OCI-LY3 (cell line): ENCODE data around the gene BMP7.

Experiments used
- H2AFZ ChIP-seq: fragments of 200-600, 300-600 bp; shearing (Covaris generic); 2 replicates; pipeline ENCODE4 v1.6.0; 2014; ENCODE audit warnings: antibody characterized with exemption, low read depth, low read length
- H3K27ac ChIP-seq: fragments of 200-600, 300-600 bp; sonication (generic); 2 replicates; pipeline ENCODE4 v1.5.1; 2014; ENCODE audit warnings: mild to moderate bottlenecking, low read length, moderate library complexity, mixed read lengths
- H3K27me3 ChIP-seq: fragments of 200-600, 300-600 bp; sonication (generic); 2 replicates; pipeline ENCODE4 v1.6.1; 2014; ENCODE audit warnings: low read depth, low read length, mixed read lengths
- H3K36me3 ChIP-seq: fragments of 200-600, 300-600 bp; sonication (generic); replicated peaks from 2 replicates; pipeline ENCODE3; 2014; ENCODE audit warnings: low read depth, low read length, mixed read lengths
- H3K4me1 ChIP-seq: fragments of 300-600, 200-600 bp; sonication (generic); 2 replicates; pipeline ENCODE4 v1.6.1; 2014; ENCODE audit warnings: low read length, mixed read lengths
- H3K4me2 ChIP-seq: fragments of 200-600, 300-600 bp; sonication (generic); 2 replicates; pipeline ENCODE4 v1.6.1; 2014; ENCODE audit warnings: low read length, mixed read lengths
- H3K4me3 ChIP-seq: fragments of 300-600, 200-600 bp; sonication (generic); 2 replicates; pipeline ENCODE4 v1.5.1; 2014; ENCODE audit warnings: antibody characterized with exemption, mild to moderate bottlenecking, low read length, moderate library complexity
- H3K79me2 ChIP-seq: fragments of 300-600, 200-600 bp; shearing (Covaris generic); 2 replicates; pipeline ENCODE4 v1.6.1; 2014; ENCODE audit warnings: mild to moderate bottlenecking, low read length, mixed read lengths
- H3K9ac ChIP-seq: fragments of 300-600, 200-600 bp; shearing (Covaris generic); 2 replicates; pipeline ENCODE4 v1.6.0; 2014; ENCODE audit warnings: mild to moderate bottlenecking, low read length, moderate library complexity
- H3K9me3 ChIP-seq: fragments of 200-600, 300-600 bp; shearing (Covaris generic); 2 replicates; pipeline ENCODE4 v1.6.1; 2014; ENCODE audit warnings: low read length, mixed read lengths; ENCODE audit not compliant: insufficient read depth
- H4K20me1 ChIP-seq: fragments of 200-600, 300-600 bp; sonication (generic); 2 replicates; pipeline ENCODE4 v1.6.1; 2016; ENCODE audit warnings: low read length, mixed read lengths; ENCODE audit not compliant: insufficient read depth
- CTCF ChIP-seq: fragments of 200-600, 300-600 bp; sonication (generic); IDR thresholded peaks from 2 replicates; pipeline ENCODE4 v1.5.1; 2014; ENCODE audit warnings: antibody characterized with exemption, low read length, low read depth
- EZH2phosphoT487 ChIP-seq: fragments of 200-600 bp; shearing (Covaris generic); IDR thresholded peaks from 2 replicates; pipeline ENCODE4 v1.6.1; 2018; ENCODE audit warnings: antibody characterized with exemption, mixed run types, low read depth

The BMP7 gene

DNA sequence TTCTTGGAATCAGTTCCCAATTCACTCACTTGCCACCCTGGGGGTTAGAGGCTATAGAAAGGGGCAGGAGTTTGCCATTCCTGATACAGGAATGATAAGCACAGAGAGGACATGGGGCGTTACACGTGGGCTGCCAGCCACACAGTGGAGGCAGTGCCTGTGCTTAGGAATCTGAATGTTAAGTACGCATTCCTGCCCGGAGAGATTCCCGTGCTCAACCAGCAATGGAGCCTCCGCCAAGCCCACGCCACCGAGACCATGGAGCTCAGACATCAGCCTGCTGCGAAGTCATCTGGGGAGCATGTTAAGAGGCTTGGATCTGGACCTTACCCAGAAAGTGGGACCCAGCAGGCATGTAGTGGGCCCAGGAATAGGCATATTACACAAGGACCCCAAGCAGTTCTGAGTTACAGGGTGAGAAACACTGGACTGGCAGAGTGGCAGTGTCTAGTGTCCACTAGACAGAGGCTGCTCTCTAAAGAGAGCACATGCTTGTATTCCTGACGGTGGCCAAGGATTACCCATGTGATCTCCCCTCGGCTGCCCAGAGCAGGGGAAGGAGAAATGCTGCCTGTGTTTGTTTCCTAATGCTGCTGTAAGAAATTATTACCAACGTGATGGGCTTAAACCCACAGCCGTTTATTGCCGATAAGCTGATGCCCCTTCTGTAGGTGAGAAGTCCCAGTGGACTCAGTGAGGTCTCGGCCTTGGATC is 138.2 kb downstream of the BMP7 start:
- no peaks in the 10 kb centered on the region for H3K9me3 ChIP-seq
- H3K36me3 ChIP-seq: no peaks in the 10 kb centered on the region
- H3K79me2 ChIP-seq: no peaks in the 10 kb centered on the region
- no peak overlapping the region for H3K27ac ChIP-seq
- TF ChIP-seq EZH2phosphoT487 (no peak), CTCF (no peak)
- H3K27me3 ChIP-seq: peaks cover 53% of the 10 kb centered on the region
- H3K4me1 ChIP-seq: peaks cover 24% of the 10 kb centered on the region
- H3K9ac ChIP-seq: no peak overlapping the region
- no peak overlapping the region for H2AFZ ChIP-seq
- no peak overlapping the region for H3K4me3 ChIP-seq
- H3K4me2 ChIP-seq: no peak overlapping the region
- H4K20me1 ChIP-seq: no peaks in the 10 kb centered on the region

- Histone ChIP-seq H2AFZ (no peak overlapping the region), H3K4me2 (no peak overlapping the region), H4K20me1 (no peaks in the 10 kb centered on the region), H3K27me3 (peaks cover 52% of the 10 kb centered on the region), H3K4me1 (peaks cover 24% of the 10 kb centered on the region), H3K79me2 (no peaks in the 10 kb centered on the region), H3K9me3 (no peaks in the 10 kb centered on the region), H3K9ac (no peak overlapping the region), H3K4me3 (no peak overlapping the region), H3K27ac (no peak overlapping the region), H3K36me3 (no peaks in the 10 kb centered on the region)
- no peak for TF ChIP-seq CTCF
- TF ChIP-seq EZH2phosphoT487: no peak
Observed at GRCh38 chr20:57126481-57127092, 139.9 kb downstream of the BMP7 start.

DNA sequence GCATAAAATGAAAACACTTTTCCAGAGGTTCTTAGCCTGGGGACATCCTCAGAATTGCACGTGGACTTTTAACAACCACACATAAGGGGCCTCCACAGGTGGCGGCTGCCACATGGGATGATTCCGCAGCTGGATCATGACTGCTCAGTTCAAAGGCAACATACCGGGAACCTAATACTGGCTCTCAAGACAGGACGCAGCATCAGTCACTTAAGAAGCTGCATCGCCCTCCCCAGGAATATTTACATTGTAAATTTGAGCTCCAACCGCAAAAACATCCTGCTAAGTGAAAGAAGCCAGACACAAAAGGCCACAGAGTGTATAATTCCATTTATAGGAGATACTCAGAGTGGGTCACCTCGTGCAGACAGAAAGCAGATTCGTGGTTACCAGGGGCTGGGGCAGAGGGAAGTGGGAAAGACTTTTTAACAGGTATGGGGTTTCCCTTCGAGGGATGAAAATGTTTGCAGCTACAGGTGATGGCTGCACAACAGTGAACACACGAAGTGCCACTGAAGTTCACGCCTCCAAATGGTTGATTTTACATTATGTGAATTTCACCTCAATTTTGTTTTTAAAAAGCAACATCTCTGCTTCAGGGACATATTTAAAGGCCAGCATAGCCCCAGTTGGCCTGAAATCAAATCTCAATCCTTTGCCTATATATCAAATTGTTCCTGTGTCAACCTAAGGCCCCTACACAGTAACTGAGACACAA is 141.5 kb downstream of the BMP7 start:
- no peak overlapping the region for H3K27ac ChIP-seq
- H3K4me1 ChIP-seq: peaks cover 24% of the 10 kb centered on the region
- no peak overlapping the region for H3K9ac ChIP-seq
- no peak overlapping the region for H2AFZ ChIP-seq
- H3K36me3 ChIP-seq: no peaks in the 10 kb centered on the region
- H4K20me1 ChIP-seq: no peaks in the 10 kb centered on the region
- peak overlapping the region; percentile 8 for H3K4me3 ChIP-seq
- H3K27me3 ChIP-seq: peaks cover 52% of the 10 kb centered on the region
- H3K4me2 ChIP-seq: peak overlapping the region; percentile 54
- TF ChIP-seq EZH2phosphoT487 (no peak), CTCF (no peak)
- H3K79me2 ChIP-seq: no peaks in the 10 kb centered on the region
- H3K9me3 ChIP-seq: no peaks in the 10 kb centered on the region

DNA sequence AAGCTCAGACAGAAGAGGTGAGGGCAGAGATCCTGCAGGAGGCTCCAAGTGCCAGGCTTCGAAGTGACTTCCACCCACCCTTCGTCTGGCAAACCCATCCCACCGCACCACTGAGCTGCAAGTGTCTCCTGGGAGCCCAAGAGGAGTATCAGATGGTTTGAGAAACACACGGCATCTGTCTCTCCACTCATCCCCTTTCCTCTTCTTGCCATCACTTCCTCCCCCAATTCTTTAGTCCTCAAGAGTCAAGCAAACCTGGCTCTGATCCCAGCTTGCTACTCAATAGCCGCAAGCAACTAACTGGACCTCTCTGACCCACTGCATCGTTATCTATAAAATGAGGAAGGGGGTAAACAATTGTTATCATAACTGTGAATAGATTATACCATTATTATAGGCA is 142.1 kb downstream of the BMP7 start:
- Histone ChIP-seq H4K20me1 (no peaks in the 10 kb centered on the region), H3K27me3 (peaks cover 52% of the 10 kb centered on the region), H3K9me3 (no peaks in the 10 kb centered on the region), H3K4me2 (peak overlapping the region; percentile 54), H3K79me2 (no peaks in the 10 kb centered on the region), H3K4me1 (peaks cover 24% of the 10 kb centered on the region), H3K27ac (no peak overlapping the region), H2AFZ (no peak overlapping the region), H3K4me3 (peak overlapping the region; percentile 8; the same call in 1 of the 2 replicates), H3K9ac (no peak overlapping the region), H3K36me3 (no peaks in the 10 kb centered on the region)
- TF ChIP-seq EZH2phosphoT487 (no peak), CTCF (no peak)
